SIG-M5 treated with dmso at 0.1 percent for 504 hours (cell line): ENCODE results near the gene PAQR6.

Experiments
- DNase-seq: peaks from one replicate; lab custom pipeline; 2025; ENCODE audit not compliant: unreplicated experiment; lab: John Stamatoyannopoulos, UW

Gene PAQR6, protein sequence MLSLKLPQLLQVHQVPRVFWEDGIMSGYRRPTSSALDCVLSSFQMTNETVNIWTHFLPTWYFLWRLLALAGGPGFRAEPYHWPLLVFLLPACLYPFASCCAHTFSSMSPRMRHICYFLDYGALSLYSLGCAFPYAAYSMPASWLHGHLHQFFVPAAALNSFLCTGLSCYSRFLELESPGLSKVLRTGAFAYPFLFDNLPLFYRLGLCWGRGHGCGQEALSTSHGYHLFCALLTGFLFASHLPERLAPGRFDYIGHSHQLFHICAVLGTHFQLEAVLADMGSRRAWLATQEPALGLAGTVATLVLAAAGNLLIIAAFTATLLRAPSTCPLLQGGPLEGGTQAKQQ

DNA sequence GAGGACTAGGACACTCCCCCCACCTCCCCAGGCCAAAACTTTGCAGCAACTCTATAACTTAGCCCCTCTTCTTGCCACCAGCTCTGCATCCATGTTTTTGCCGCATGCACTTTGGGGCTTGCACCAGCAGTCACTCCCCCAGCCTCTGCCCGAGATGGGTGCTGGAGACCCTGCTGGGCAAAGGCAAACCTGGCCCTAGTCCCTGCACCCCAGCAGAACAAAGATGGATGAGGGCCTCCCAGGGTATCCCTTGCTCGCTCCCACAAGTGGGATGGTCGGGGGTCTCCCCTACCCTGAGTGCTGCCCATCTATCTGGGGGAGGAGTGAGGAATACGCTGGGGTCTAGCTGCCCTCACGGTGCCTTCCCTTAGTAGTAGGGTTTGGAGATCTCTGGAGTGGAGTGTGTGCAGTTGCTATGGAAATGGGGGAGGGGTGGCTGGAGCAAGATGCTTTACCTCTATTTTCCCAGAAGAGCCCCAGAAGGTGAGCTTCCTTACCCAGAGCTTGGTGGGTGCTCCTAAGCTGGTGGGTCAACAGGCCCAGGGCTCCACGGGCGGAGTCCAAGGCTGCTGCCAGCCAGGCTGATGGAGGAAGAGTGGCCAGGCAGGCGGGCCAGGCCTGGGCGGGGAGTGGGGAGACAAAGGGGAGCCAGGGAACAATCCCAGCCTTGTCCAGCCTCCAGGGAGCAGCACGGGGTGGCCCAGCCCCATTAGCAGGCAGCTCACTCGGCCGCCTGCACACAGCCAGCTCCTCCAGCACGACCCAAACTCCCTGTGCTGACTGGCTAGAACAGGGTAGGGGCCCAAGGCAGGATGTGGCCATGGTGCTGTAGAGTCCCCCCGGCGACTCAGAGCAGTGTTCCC, at the start of gene PAQR6:
TSS of gene PAQR6 (minus strand) at position 597 of the 863 bp plus-strand sequence. CDS start 1,325 bp downstream, outside the sequence.
- DNase-seq, result no peak

DNA sequence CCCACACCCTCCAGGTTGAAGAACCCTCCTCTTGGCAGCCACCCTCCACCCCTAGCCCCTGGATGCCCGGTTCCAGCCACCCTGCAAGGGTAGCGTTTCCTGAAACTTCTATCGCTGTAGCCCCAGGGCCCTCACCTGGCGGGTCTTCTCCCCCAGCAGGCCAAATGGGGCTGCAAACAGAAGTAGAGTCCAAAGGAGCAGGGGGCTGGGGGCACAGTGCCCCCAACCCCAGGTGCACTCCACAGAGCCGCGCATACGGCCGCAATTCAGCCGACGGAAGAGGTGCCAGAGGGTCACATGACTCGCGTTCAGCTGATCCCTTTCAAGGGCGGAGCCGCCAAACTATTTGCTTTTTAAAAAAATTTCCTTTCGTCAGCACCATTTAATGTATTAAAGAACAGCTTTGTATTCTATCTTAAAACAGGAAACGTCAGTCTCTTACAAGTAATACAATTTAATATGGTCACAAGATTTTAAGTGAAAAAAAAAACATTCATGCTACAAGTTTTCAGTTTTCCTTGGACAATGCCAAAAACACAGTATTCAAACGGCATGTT, 47.6 kb upstream of the PAQR6 start, which contains the start of gene GLMP:
TSS of gene GLMP (minus strand) at position 289 of the 557 bp plus-strand sequence. CDS start at position 255, 34 bp downstream.
- peak; percentile 22 for DNase-seq

DNA sequence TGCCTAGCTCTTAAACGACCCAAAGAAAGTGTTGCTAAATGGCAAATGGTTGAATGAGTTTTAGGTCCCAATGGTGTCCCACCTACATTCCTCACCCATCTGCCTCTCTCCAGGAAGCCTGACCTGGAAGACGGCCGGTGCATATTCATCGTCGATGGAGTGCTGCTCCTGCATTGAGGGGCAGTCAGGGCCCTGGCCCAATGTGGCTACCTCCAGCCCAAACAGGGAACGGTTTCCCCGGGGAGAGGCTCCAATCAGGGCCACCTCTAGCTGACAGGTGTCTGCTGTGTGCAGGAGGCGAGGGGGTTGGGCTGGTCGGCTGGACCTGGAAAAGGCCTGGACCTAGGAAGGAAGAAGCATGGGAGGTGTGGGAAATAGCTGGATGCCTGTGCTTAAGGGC, 46.0 kb upstream of the PAQR6 start:
- no peak for DNase-seq

DNA sequence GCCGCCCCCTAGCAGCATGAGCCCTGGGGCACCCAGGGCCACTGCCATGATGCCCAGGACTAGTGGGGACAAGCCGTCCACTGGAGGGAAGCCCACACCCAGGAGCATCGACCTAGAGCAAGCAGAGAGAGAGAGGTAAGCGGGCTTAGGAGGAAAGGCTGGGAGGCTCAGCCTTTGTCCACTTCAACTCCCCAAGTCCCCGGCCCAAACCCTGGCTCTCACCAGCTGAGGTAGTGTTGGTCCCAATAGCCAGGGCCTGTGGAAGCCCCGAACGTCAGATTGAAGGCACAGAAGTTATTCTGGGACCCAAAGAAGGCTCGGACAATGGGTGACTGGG, 45.2 kb upstream of the PAQR6 start:
- DNase-seq, result no peak

DNA sequence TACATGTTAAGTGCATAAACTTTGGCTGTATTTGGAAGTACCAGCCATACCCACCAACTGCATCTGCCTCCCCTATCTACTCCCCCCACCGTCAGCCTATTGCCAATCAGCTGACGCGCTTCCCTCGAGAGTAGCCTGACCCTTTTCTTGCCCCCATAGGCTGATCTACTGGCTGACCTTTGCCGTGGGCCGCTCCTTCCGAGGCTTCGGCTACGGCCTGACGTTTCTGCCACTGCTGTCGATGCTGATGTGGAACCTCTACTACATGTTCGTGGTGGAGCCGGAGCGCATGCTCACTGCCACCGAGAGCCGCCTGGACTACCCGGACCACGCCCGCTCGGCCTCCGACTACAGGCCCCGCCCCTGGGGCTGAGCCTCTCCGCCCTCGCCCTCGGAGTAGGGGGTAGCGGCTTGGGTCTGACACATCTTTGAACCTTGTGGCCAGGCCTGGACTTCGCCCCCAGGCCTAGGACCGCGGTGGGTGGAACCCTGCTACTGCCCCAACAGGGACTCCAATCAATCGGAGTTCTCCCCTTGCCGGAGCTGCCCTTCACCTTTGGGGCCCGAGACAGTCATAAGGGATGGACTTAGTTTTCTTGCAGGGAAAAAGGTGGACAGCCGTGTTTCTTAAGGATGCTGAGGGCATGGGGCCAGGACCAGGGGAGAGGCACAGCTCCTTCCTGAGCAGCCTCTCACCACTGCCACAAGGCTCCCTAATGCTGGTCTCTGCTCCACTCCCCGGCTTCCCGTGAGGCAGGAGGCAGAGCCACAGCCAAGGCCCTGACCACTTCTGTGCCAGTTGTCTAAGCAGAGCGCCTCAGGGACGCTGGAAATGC, 43.6 kb upstream of the PAQR6 start:
- no peak for DNase-seq

DNA sequence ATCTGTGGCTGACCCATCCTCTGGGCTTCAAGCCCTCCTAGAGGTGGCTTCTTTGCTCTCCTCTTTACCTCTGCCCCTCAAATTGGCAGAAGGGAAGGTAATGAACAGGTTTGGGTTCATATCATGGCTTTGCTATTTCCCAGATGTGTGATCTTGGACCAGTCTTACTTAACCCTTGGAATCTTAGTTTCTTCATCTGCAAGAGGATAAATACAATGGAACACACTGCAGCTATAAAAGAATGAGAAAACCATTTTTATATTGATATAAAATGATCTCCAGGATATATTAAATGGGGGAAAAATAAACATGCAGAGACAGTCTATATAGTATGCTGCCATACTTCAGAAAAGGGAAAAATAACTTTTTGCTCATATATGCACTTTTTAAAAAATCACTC, 42.0 kb upstream of the PAQR6 start:
- no peak for DNase-seq

DNA sequence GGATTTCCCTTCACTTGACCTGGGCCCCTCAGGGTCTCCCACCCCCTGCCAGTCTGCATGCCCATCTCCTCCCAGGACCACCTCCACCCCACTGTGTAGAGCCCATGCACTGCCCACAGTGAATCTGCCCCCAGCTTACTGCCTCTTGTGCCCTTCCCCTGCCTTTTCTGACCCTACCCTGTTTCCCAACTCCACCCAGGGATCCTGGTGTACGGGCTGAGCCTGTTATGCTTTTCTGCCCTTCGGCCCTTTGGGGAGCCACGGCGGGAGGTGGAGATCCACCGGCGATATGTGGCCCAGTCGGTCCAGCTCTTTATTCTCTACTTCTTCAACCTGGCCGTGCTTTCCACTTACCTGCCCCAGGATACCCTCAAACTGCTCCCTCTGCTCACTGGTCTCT, 38.2 kb upstream of the PAQR6 start:
- DNase-seq, result no peak

DNA sequence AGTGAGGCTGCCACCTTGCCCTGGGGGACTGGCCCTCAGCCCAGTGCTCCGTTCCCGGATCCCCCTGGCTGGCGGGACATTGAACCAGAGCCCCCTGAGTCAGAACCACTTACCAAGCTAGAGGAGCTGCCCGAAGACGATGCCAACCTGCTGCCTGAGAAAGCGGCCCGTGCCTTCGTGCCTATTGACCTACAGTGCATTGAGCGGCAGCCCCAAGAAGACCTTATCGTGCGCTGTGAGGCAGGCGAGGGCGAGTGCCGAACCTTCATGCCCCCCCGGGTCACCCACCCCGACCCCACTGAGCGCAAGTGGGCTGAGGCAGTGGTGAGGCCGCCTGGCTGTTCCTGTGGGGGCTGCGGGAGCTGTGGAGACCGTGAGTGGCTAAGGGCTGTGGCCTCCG, 37.6 kb upstream of the PAQR6 start:
- no peak for DNase-seq

DNA sequence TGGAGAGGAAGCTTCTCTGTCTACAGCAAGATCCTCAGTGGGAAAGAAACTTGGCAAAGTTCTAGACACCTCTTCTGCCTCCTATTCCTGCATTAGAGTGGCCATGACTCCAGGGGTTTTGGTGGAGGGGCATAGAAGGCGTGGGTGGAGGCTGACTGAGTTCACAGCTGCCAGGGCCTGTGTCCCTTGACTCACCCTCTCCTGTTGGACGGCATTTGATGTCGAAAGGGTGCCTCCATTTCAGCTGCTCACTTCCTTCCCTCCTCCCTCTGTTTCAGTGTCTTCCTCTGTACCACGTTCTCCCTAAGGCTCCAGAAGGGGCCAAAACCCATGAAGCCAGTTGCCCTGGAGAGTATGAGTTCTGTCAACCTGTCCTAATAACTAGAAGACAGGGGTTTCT, 36.9 kb upstream of the PAQR6 start:
- DNase-seq, result peak; percentile 73

DNA sequence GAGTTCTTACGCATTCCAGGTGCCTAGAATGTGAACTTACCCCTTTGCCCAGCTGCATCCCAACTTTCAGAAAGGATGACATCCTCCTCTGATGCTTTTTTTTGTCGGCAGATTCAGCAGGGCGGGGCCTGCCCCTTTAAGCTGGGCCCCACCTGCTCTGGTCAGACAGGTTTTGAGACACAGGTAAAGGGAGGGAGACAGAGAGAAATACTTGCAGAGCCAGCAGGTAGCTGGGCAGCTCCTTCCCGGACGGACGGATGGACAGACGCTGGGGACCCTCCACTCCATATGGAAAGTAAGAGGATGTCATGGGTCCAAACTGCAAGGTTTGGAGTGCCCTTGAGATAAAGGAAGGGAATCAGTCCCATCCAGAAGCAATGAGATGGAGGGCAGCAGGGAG, 36.3 kb upstream of the PAQR6 start, which contains the start of gene TMEM79:
TSS of gene TMEM79 (plus strand) at position 214 of the 400 bp plus-strand sequence. CDS start 902 bp downstream, outside the sequence.
- no peak for DNase-seq

DNA sequence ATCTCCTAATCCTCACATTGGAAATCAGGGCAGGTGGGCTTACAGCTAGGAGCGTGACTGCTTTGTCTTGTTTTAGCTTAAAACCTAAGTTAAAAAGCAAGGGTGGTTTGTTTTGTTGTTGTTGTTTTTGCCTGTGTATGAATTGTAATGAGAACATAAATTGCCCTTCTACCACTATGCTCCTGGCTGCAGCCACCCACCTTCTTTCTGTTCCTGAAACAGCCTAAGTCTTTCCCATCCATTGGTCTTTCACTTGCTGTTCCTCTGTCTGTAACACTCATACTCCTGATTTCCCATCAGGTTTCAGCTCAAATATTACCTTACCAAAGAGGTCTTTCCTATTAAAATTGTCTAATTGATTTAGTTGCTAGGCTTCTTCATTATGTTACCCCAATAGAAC, 35.7 kb upstream of the PAQR6 start:
- DNase-seq, result no peak

DNA sequence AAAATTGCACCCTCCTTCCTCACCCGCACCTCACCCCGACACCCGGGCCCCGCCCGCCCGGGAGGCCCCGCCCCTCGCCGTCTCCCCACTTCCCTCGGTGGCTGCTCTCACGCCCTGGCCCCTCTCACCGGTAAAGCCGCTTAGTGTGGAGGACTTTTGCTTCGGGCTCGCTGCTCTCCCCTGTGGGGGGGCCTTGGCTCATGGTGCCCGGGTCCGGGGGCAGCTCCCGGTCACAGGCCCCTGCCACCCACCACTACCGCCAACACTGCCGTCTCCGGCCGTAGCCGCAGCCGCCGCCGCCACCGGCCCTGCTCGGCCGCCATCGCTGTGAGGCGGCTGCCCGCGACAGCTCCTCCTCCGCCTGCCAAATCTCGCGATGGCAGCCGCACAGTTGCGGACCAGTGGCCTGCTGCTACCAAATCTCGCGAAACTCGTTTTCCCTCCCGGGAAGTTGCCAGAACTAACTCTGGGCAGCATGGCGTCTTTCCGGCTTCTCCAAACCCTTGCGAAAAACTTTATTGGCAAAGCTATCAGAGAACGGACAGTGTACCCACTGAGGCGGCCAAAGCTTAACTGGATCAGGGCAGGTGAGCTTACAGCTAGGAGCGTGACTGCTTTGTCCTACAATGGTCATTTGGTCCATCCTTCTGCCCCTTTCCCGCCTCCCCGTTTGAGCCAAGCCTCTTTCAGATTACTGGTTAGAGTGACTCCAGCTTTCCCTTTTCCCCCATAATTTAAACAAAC, 34.8 kb upstream of the PAQR6 start, which contains the start of gene SMG5:
TSS of gene SMG5 (minus strand) at position 347 of the 744 bp plus-strand sequence. CDS start at position 202, 145 bp downstream.
- peak; percentile 99 for DNase-seq

DNA sequence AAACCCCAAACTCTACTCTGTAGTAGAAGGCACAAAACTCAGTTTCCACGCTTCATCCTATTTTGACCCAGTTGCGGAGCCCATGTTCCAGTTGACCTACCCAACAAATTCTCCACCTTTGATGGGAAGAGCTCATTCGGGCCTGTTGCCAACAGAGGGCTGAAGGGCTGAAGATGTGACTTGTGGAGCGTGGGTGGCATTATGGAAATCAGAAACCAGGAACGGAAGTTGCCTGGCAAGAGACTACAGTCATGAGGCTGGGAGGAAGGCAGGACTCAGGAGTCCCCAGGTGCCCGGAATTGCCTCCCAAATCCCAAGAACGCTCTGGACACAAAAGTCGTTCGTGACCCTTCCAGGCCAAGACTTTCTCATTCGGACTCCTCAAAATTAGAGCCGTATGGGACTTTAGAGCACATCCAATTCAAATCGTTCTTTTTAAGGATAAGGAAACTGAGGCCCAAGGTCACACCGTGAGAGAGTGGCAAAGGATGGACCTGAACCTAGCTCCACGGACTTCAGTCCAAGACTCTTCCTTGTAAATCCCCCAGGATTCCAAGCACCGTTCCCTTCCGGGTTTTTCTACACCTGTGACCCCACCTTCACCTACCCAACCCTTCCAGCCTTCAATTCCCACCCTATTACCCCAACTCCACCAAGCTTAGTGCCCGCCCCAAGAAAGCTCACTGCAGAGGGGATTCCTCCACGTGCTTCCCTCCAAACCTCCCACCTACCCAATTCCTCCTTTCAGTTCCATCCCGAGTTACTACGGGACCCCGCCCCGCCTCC, 34.0 kb upstream of the PAQR6 start:
- DNase-seq, result peak; percentile 62

DNA sequence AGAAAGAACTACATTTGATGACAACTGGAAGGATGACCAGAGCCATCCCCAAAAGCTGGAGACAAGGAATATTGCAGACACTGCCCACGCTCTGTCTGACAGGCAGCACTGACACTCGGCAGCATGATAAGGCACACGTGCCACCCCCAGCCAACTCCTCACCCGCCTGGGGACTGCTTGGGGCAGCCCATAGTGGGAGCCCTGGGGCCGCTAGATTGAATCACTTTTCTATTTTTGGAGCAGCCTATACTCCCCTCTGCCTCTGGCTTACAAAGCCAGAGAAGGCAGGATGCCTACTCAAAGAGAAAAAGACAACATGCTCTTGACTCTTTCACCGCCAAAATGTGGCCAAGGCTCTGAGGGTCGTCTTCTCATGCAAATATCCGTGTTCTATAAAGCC, 33.4 kb upstream of the PAQR6 start:
- DNase-seq, result peak; percentile 95

DNA sequence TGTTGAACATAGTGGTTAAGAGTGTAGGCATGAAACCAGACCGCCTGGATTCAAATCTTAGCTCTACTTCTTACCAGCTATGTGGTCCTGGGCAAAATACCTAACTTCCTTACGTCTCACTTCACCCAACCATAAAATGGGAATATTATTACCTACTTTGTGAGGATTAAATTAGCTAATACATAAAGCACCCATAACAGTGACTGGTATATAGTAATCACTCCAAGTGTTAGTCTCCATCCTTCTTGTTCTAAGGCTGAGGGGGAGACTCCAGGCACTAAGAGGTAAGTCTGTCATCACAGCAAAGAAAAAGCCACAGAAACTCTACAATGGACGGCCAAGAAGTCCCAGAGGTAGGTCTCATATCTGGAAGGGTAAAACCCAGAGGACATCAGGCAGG, 32.0 kb upstream of the PAQR6 start:
- no peak for DNase-seq

DNA sequence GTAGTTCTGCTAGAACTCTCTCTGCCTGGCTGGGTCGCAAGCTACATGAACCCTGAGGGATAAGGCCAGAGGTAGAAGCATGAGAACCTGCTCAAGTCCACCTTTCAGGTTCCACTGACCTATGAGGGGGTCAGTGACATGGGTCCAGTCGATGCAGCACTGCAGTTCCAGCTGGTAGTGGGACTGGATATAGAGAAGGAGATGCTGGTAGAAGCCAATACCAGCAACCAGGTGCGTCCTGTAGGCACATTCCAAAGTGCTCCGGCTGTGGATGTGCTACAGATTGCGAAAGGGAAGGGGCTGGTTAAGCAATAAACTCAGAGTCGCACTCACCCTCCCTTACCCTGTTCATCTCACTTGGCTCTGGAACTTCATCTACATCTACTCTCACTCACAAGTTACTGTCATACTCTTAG, 29.1 kb upstream of the PAQR6 start:
- DNase-seq, result peak; percentile 86

DNA sequence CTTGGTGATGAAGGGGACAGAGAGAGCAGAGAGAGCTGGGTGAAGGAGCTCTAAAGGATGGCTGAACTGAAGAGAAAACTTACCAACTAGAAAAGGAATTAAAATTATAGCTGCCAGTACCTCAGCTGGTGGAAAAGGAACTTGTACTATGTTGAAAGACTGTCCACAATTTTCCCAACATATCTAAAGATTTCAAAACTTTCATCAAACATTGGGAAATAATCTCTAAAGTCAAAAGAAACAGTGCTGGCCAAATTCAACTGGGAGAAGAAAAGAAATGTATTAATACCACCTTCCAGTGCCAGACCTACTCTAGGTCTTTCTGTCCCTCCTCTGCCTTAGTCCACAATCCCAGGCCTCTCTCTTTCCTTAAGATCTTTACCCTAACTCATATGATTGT, 28.7 kb upstream of the PAQR6 start:
- DNase-seq, result peak; percentile 89

DNA sequence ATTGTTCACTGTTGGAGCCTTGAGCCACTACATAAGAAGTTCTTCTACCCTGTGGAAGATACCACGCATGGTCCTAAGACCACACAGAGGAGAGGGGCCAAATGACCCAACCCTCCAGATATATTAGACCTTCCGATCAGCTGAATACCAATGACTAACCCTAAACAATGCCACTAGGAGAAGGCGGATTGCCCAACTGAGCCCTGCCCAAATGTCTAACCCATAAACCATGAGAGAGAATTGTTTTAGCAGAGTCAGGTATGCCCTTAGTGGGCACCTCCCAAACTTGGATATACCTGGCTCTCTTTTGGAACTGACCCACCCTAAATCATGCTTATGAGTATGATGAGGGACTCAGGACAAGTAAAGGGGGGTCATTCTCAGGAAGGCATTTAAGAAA, 22.5 kb upstream of the PAQR6 start:
- no peak for DNase-seq

DNA sequence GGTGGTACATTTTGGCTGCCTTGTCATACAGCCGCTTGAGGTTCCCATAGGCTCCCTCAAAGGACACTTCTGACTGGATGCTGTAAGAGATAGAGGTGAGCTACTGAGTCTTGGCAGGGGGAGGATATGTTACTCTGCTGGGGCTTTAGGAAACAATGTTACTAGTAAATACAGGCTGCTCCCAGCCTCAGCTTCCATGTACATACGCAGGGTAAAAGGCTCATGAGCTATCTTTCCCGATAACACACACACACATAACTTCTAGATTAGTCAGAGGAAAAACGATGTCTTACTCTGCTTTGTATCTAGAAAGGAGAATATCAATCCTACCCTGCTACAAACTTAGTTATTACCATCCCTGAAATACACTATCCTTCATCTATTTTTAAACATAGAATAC, 20.5 kb upstream of the PAQR6 start:
- DNase-seq, result no peak
